ENCODE results near the gene SLAMF9.

DNA sequence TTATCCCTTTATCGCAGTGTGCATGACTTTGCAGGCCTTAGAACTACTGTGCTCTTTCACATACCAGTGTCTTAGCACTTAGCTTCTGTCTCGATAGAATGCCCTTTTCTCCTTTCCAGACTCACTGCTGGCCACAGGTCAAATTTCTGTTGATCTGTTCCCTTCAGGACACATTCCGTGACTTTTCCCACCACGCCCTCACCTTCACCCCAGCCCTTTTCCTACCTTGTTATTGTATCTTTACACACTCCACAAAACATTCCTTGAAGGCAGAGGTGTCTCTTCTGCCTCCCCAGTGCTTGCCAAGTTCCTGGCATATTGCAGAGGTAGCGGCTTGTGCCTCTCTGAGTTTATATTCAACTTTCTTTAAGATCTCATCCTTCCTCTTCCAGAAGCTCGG lies 4.9 kb downstream of the SLAMF9 start:
- TF ChIP-seq YY1 (IDR thresholded peaks at IDR 0.05; ENCODE audit: insufficient read depth, insufficient read length), result no peak
- no peak for TF ChIP-seq SUZ12 (IDR thresholded peaks at IDR 0.05; ENCODE audit: extremely low read depth, insufficient read depth, insufficient read length)
- TF ChIP-seq ZNF274 (IDR thresholded peaks at IDR 0.05; ENCODE audit: low read depth, low read length), result no peak
